ENCODE data around the gene NUBP1. TPM values are rescaled to one million over a fixed set of nuclear protein-coding genes. Genes with fewer than 3 reads are reported as not detected.
"Not testable (repeated sequence)": the region's sequence is repeated elsewhere in the genome, so short reads cannot be mapped to it uniquely, and the experiment has no call there.

NUBP1 gene
- total RNA-seq, 1 experiment from 2014 or later, result 31.5 TPM

GRCh38 chr16:10788630-10789029 lies 45.0 kb downstream of the NUBP1 start:
- H3K27ac ChIP-seq (ENCODE audit: low read depth, low read length); H3K36me3 ChIP-seq (ENCODE audit: control insufficient read depth in 1 of 2, insufficient read depth in 2 of 2, low read length in 2 of 2); DNase-seq (ENCODE audit: low read depth, low spot score); H3K4me3 ChIP-seq (replicated peaks in 1 of 2; ENCODE audit: low read depth in 1 of 2, low read length in 2 of 2); H3K79me2 ChIP-seq (ENCODE audit: insufficient read depth, low read length); BruUV-seq (replicated peaks); H3K27me3 ChIP-seq (ENCODE audit: insufficient read depth, low read length); POLR2A ChIA-PET; H3K9ac ChIP-seq (ENCODE audit: low read length); H3K9me3 ChIP-seq (ENCODE audit: control insufficient read depth in 1 of 2, insufficient read depth in 1 of 2, low read depth in 1 of 2, low read length in 2 of 2); H2AFZ ChIP-seq (ENCODE audit: low read depth, low read length, poor library complexity, severe bottlenecking); CTCF ChIA-PET; H4K20me1 ChIP-seq (ENCODE audit: insufficient read depth); H3K4me2 ChIP-seq (ENCODE audit: low read length); intact Hi-C loops (cut with micrococcal nuclease); ATAC-seq; H3K4me1 ChIP-seq (ENCODE audit: control insufficient read depth in 1 of 2, insufficient read depth in 2 of 2, low read length in 2 of 2); RAD21 ChIA-PET (ENCODE audit: low non-redundant PET in 1 of 2, low total read pairs in 2 of 2, uncharacterized antibody in 2 of 2, unreplicated experiment in 2 of 2); H3K9me2 ChIP-seq (ENCODE audit: insufficient read depth): not testable (repeated sequence)

- RAD21 ChIA-PET (ENCODE audit: low non-redundant PET in 1 of 2, low total read pairs in 2 of 2, uncharacterized antibody in 2 of 2, unreplicated experiment in 2 of 2), result no interaction called here
- intact Hi-C loops (cut with micrococcal nuclease), result no loop called here
- no TSS peak for BruUV-seq (replicated peaks)
- no peak for TF ChIP-seq CEBPB (IDR thresholded peaks at IDR 0.05; ENCODE audit: low read depth)
- TF ChIP-seq SP1 (IDR thresholded peaks at IDR 0.05; ENCODE audit: low read depth), result no peak
- no peak for TF ChIP-seq POLR2AphosphoS5 (IDR thresholded peaks at IDR 0.05; ENCODE audit: low read depth, low read length)
- no peak for TF ChIP-seq ZBTB33 (IDR thresholded peaks at IDR 0.05; ENCODE audit: extremely low read depth, insufficient replicate concordance, low read length)
- no peak for TF ChIP-seq ATF3 (IDR thresholded peaks at IDR 0.05)
- no peak for TF ChIP-seq FOSL1 (IDR thresholded peaks at IDR 0.05; ENCODE audit: low read depth)
- TF ChIP-seq SIN3A (IDR thresholded peaks at IDR 0.05; ENCODE audit: low read depth), result no peak
- TF ChIP-seq MAX (IDR thresholded peaks at IDR 0.05), result no peak
- TF ChIP-seq TCF7L2 (IDR thresholded peaks at IDR 0.05; ENCODE audit: borderline replicate concordance, extremely low read depth, insufficient read depth, insufficient read length), result no peak
- TF ChIP-seq ZNF274 (IDR thresholded peaks at IDR 0.05; ENCODE audit: low read depth, low read length), result no peak
- TF ChIP-seq RAD21 (IDR thresholded peaks at IDR 0.05; ENCODE audit: low read depth), result no peak
- no peak for TF ChIP-seq SRF (IDR thresholded peaks at IDR 0.05; ENCODE audit: low read depth)
- TF ChIP-seq ZFX (IDR thresholded peaks at IDR 0.05), result no peak
- TF ChIP-seq EGR1 (IDR thresholded peaks at IDR 0.05; ENCODE audit: low read depth), result no peak
- TF ChIP-seq REST (IDR thresholded peaks at IDR 0.05; ENCODE audit: low read depth), result no peak
These were observed 47.4 kb downstream of the NUBP1 start for GRCh38 chr16:10791048-10791447.

More at GRCh38 chr16:10791048-10791447, 47.4 kb downstream of the NUBP1 start:
- H3K9me2 ChIP-seq (ENCODE audit: insufficient read depth), result no peaks in the 10 kb centered on the region
- no peaks in the 10 kb centered on the region for H4K20me1 ChIP-seq (ENCODE audit: insufficient read depth)
- DNase-seq (ENCODE audit: low read depth, low spot score) (no peak), ATAC-seq (no peak)
- ChIA-PET CTCF (no interaction called here), POLR2A (no interaction called here)
- no peaks in the 10 kb centered on the region for H3K9me3 ChIP-seq (ENCODE audit: control insufficient read depth in 1 of 2, insufficient read depth in 1 of 2, low read depth in 1 of 2, low read length in 2 of 2)
- H3K4me1 ChIP-seq (ENCODE audit: control insufficient read depth in 1 of 2, insufficient read depth in 2 of 2, low read length in 2 of 2), result no peaks in the 10 kb centered on the region
- H3K36me3 ChIP-seq (ENCODE audit: control insufficient read depth in 1 of 2, insufficient read depth in 2 of 2, low read length in 2 of 2), result no peaks in the 10 kb centered on the region
- H3K27me3 ChIP-seq (ENCODE audit: insufficient read depth, low read length), result no peaks in the 10 kb centered on the region
- no peaks in the 10 kb centered on the region for H3K79me2 ChIP-seq (ENCODE audit: insufficient read depth, low read length)
- H3K4me3 ChIP-seq (replicated peaks in 1 of 2; ENCODE audit: low read depth in 1 of 2, low read length in 2 of 2), result no peak overlapping the region
- no peak overlapping the region for H3K9ac ChIP-seq (ENCODE audit: low read length)
- no peak overlapping the region for H3K27ac ChIP-seq (ENCODE audit: low read depth, low read length)
- no peak overlapping the region for H2AFZ ChIP-seq (ENCODE audit: low read depth, low read length, poor library complexity, severe bottlenecking)
- H3K4me2 ChIP-seq (ENCODE audit: low read length), result no peak overlapping the region
